Vagina (tissue), 2 donors: Measurements from ENCODE around the gene LDLRAD3.

ENCODE experiments used
- CTCF ChIP-seq, 3 experiments: fragments of 450-650 bp in 2 of 3; fragments of 200-600 bp in 1 of 3; sonication (generic) in 1 of 3; IDR thresholded peaks; one replicate each; pipeline ENCODE4 v1.5.1; 2017 to 2019; ENCODE audit warnings: antibody characterized with exemption in 3 of 3, mild to moderate bottlenecking in 2 of 3, moderate library complexity in 2 of 3
- POLR2AphosphoS5 ChIP-seq, 2 donors: sonication (generic); formaldehyde crosslinking; IDR thresholded peaks; one replicate each; pipeline ENCODE4 v1.9.0; 2017; ENCODE audit warnings: antibody characterized with exemption in 2 of 2, mild to moderate bottlenecking in 2 of 2, low read depth in 1 of 2; ENCODE audit not compliant: insufficient read depth in 1 of 2

DNA sequence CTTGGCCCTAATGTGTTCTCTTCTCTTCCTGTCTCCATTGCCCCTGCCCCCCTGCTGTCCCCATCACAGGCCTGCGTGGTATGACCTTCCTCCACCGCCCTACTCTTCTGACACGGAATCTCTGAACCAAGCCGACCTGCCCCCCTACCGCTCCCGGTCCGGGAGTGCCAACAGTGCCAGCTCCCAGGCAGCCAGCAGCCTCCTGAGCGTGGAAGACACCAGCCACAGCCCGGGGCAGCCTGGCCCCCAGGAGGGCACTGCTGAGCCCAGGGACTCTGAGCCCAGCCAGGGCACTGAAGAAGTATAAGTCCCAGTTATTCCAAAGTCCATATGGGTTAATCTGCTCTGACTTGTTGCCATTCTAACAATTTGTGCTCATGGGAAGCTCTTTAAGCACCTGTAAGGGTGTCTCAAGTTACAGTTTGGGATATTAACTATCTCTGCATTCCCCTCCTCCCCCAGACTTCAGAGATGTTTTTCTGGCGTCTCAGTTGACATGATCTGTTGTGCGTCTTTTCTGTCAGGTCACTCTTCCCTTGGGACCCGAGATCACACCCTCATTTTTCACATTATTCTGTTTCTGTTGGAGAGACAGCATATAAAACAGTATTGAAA, 285.3 kb downstream of the LDLRAD3 start:
- TF ChIP-seq CTCF (IDR thresholded peaks at IDR 0.05) (no peak), POLR2AphosphoS5 (IDR thresholded peaks at IDR 0.05; ENCODE audit: insufficient read depth in 1 of 2, low read depth in 1 of 2) (no peak)
